ENCODE results near the gene ABLIM2.

DNA sequence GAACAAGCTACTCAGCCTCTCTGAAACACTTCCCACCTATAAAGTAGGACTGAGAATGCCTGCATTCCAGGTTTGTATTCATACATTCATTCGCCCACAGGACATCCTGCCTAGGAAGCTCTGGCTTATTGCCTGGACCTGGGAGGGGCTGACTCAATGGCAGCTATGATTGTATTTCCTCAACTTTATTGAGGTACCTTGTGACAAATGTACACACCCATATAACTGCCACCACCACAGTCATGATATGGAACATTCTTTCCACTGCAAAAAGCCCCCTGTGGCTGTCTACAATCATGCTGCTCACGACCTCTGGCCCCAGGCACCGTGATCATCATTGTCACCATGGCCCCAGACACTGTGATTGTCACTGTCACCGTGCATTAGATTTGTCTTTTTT lies 68.3 kb downstream of the ABLIM2 start:
- TF ChIP-seq ZFP3 (CRISPR knock-in tag; IDR thresholded peaks at IDR 0.05) (no peak), ZC3H10 (CRISPR knock-in tag; IDR thresholded peaks at IDR 0.05) (no peak), TSHZ2 (CRISPR knock-in tag; IDR thresholded peaks at IDR 0.05) (no peak), ARNTL (CRISPR knock-in tag; IDR thresholded peaks at IDR 0.05; ENCODE audit: borderline replicate concordance, low read depth) (no peak), ESRRG (CRISPR knock-in tag; IDR thresholded peaks at IDR 0.05) (no peak), ZFP30 (CRISPR knock-in tag; IDR thresholded peaks at IDR 0.05) (no peak), PPARA (CRISPR knock-in tag; IDR thresholded peaks at IDR 0.05; ENCODE audit: borderline replicate concordance) (no peak)
- TF ChIP-seq, protein P1, sequence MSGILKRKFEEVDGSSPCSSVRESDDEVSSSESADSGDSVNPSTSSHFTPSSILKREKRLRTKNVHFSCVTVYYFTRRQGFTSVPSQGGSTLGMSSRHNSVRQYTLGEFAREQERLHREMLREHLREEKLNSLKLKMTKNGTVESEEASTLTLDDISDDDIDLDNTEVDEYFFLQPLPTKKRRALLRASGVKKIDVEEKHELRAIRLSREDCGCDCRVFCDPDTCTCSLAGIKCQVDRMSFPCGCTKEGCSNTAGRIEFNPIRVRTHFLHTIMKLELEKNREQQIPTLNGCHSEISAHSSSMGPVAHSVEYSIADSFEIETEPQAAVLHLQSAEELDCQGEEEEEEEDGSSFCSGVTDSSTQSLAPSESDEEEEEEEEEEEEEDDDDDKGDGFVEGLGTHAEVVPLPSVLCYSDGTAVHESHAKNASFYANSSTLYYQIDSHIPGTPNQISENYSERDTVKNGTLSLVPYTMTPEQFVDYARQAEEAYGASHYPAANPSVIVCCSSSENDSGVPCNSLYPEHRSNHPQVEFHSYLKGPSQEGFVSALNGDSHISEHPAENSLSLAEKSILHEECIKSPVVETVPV (CRISPR knock-in tag; IDR thresholded peaks at IDR 0.05), result no peak

All from SK-N-SH treated with all-trans-retinoic acid at 6 μM for 48 hours (cell line).